Adipocyte (in vitro differentiated cells): ENCODE measurements around the gene TMEM131.

ENCODE experiments used
- DNase-seq: peaks from one replicate; pipeline ENCODE4 v3.0.0-alpha.2; 2015; ENCODE audit warnings: low read depth
- H3K27me3 ChIP-seq: replicated peaks from 2 replicates; pipeline ENCODE4 v1.7.0; 2013; ENCODE audit warnings: mild to moderate bottlenecking, low read length, moderate library complexity; ENCODE audit not compliant: control insufficient read depth, insufficient read depth
- H3K36me3 ChIP-seq: 2 replicates; pipeline ENCODE4 v1.7.0; 2013; ENCODE audit warnings: low read length, mild to moderate bottlenecking, moderate library complexity; ENCODE audit not compliant: control insufficient read depth, insufficient read depth, severe bottlenecking
- H3K4me1 ChIP-seq: 2 replicates; pipeline ENCODE4 v1.7.0; 2013; ENCODE audit warnings: mild to moderate bottlenecking, low read length, moderate library complexity; ENCODE audit not compliant: control insufficient read depth, insufficient read depth
- H3K4me3 ChIP-seq: 2 replicates; pipeline ENCODE4 v1.7.0; 2013; ENCODE audit warnings: mild to moderate bottlenecking, low read length, moderate library complexity
- H3K9ac ChIP-seq: 2 replicates; pipeline ENCODE4 v1.7.0; 2013; ENCODE audit warnings: mild to moderate bottlenecking, low read length, moderate library complexity
- H3K9me3 ChIP-seq: 2 replicates; pipeline ENCODE4 v1.7.0; 2013; ENCODE audit warnings: mild to moderate bottlenecking, low read length, moderate library complexity; ENCODE audit not compliant: control insufficient read depth

Gene TMEM131

GRCh38 chr2:97740590-97741182, 255.1 kb downstream of the TMEM131 start:
- H3K9ac ChIP-seq, result no peak overlapping the region
- no peak overlapping the region for H3K4me3 ChIP-seq
- DNase-seq, result peak; percentile 23
- H3K27me3 ChIP-seq, result peaks cover 5% of the 10 kb centered on the region
- H3K36me3 ChIP-seq, result peaks cover 10% of the 10 kb centered on the region
- H3K4me1 ChIP-seq, result no peaks in the 10 kb centered on the region
- H3K9me3 ChIP-seq, result no peaks in the 10 kb centered on the region

- Histone ChIP-seq H3K27me3 (peaks cover 5% of the 10 kb centered on the region), H3K9ac (no peak overlapping the region), H3K36me3 (peaks cover 10% of the 10 kb centered on the region), H3K4me3 (no peak overlapping the region), H3K4me1 (no peaks in the 10 kb centered on the region), H3K9me3 (no peaks in the 10 kb centered on the region)
- no peak for DNase-seq
Measured at GRCh38 chr2:97739893-97740245, 255.9 kb downstream of the TMEM131 start.

GRCh38 chr2:97739020-97739892, 256.5 kb downstream of the TMEM131 start:
- H3K9me3 ChIP-seq, result no peaks in the 10 kb centered on the region

GRCh38 chr2:97738179-97739019, 257.3 kb downstream of the TMEM131 start:
- Histone ChIP-seq H3K4me3 (no peak overlapping the region), H3K9ac (no peak overlapping the region)

More at GRCh38 chr2:97739020-97739892, 256.5 kb downstream of the TMEM131 start:
- no peaks in the 10 kb centered on the region for H3K4me1 ChIP-seq
- peaks cover 8% of the 10 kb centered on the region for H3K36me3 ChIP-seq
- peaks cover 5% of the 10 kb centered on the region for H3K27me3 ChIP-seq
- no peak overlapping the region for H3K4me3 ChIP-seq
- no peak overlapping the region for H3K9ac ChIP-seq
- DNase-seq, result no peak

GRCh38 chr2:97737421-97738178, 258.1 kb downstream of the TMEM131 start:
- peaks cover 5% of the 10 kb centered on the region for H3K27me3 ChIP-seq
- no peak for DNase-seq
- H3K36me3 ChIP-seq, result no peaks in the 10 kb centered on the region
- H3K9me3 ChIP-seq, result no peaks in the 10 kb centered on the region
- no peak overlapping the region for H3K9ac ChIP-seq
- no peaks in the 10 kb centered on the region for H3K4me1 ChIP-seq
- no peak overlapping the region for H3K4me3 ChIP-seq

More at GRCh38 chr2:97738179-97739019, 257.3 kb downstream of the TMEM131 start:
- peaks cover 5% of the 10 kb centered on the region for H3K27me3 ChIP-seq
- no peaks in the 10 kb centered on the region for H3K9me3 ChIP-seq
- no peaks in the 10 kb centered on the region for H3K4me1 ChIP-seq
- DNase-seq, result no peak
- H3K36me3 ChIP-seq, result no peaks in the 10 kb centered on the region

GRCh38 chr2:97736608-97737330, 259.0 kb downstream of the TMEM131 start:
- no peak overlapping the region for H3K9ac ChIP-seq
- no peaks in the 10 kb centered on the region for H3K36me3 ChIP-seq
- H3K9me3 ChIP-seq, result no peaks in the 10 kb centered on the region
- DNase-seq, result no peak
- no peaks in the 10 kb centered on the region for H3K4me1 ChIP-seq
- H3K27me3 ChIP-seq, result peaks cover 8% of the 10 kb centered on the region
- H3K4me3 ChIP-seq, result no peak overlapping the region

GRCh38 chr2:97736185-97736584, 259.6 kb downstream of the TMEM131 start:
- Histone ChIP-seq H3K4me3 (no peak overlapping the region), H3K36me3 (no peaks in the 10 kb centered on the region), H3K9me3 (no peaks in the 10 kb centered on the region), H3K4me1 (no peaks in the 10 kb centered on the region), H3K9ac (no peak overlapping the region), H3K27me3 (peaks cover 8% of the 10 kb centered on the region)
- DNase-seq, result no peak

GRCh38 chr2:97735161-97735561, 260.6 kb downstream of the TMEM131 start:
- no peaks in the 10 kb centered on the region for H3K36me3 ChIP-seq
- DNase-seq, result no peak
- peaks cover 8% of the 10 kb centered on the region for H3K27me3 ChIP-seq
- H3K4me3 ChIP-seq, result no peak overlapping the region
- H3K4me1 ChIP-seq, result no peaks in the 10 kb centered on the region
- no peak overlapping the region for H3K9ac ChIP-seq
- peaks cover 4% of the 10 kb centered on the region for H3K9me3 ChIP-seq

GRCh38 chr2:97734061-97735051, 261.4 kb downstream of the TMEM131 start:
- Histone ChIP-seq H3K36me3 (no peaks in the 10 kb centered on the region), H3K4me3 (no peak overlapping the region), H3K9ac (no peak overlapping the region), H3K4me1 (no peaks in the 10 kb centered on the region), H3K9me3 (peaks cover 6% of the 10 kb centered on the region), H3K27me3 (peaks cover 8% of the 10 kb centered on the region)
- DNase-seq, result no peak
